GM21526 (cell line): ENCODE data around the gene DNMT1.
"Not testable (repeated sequence)": the region's sequence is repeated elsewhere in the genome, so short reads cannot be mapped to it uniquely, and the experiment has no call there.

Experiments used
- ATAC-seq: cut with Tn5 transposase; IDR thresholded peaks from one replicate; pipeline ENCODE4 v1.9.1; 2021; ENCODE audit warnings: moderate library complexity; ENCODE audit not compliant: unreplicated experiment, low FRiP score

The DNMT1 gene

DNA sequence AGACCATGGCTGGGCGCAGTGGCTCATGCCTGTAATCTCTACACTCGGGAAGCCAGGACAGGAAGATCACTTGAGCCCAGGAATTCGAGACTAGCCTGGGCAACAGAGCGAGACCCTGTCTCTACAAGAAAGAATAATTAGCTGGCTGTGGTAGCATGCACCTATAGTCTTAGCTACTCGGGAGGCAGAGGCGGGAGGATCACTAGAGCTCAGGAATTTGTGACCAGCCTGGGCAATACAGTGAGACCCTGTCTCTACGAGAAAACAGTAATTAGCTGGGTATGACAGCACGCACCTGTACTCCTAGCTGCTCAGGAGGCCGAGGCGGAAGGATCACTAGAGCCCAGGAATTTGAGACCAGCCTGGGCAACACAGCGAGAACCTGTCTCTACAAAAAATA is 7.4 kb downstream of the DNMT1 start:
- no peak for ATAC-seq

DNA sequence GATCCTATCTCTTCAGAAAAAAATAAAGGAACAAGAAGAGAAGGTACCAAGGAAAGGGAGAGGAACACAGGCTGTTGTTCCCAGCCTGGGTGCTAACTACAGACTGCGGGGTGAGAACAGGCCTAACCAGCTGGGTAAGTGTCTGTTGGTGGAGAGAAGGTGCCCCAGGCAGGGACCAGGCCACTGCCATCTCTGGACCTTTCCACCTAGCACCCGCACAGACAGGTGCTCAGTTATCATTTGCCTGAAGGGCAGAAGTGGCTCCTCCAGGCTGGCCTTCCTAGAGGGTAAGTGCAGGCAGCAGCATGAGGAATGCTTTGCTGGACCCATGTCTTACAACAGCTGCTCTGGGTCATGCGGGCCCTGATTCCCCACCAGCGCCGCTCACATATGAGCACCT is 10.1 kb downstream of the DNMT1 start:
- ATAC-seq: no peak

- ATAC-seq: no peak
Measured at GRCh38 chr19:10183926-10184325, 10.8 kb downstream of the DNMT1 start.

DNA sequence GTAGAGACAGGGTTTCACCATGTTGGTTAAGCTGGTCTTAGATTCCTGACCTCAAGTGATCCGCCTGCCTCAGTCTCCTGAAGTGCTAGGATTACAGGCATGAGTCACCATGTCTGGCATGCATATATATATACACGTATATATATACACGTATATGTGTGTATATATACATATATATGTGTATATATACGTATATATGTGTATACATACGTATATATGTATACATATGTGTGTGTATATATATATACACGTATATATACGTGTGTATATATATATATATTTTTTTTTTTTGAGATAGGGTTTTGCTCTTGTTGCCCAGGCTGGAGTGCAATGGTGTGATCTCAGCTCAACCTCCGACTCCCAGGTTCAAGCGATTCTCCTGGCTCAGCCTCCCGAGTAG is 11.9 kb downstream of the DNMT1 start:
- no peak for ATAC-seq

DNA sequence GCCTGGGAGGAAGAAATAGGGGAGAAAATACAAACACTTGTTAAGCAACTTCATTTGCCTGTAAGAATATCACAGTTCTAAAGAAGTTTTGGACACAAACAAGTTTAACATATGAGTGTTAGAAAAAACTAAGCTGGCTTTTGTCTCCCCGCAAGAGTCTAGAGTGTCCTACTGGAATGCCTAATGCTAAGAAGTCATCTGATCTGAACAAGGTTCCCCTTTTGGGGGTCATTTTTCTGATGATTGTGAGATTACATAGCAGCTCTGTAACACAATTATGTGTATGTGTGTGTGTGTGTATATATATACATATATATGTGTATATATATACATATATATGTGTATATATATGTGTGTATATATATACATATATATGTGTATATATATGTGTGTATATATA is 12.7 kb downstream of the DNMT1 start:
- ATAC-seq: no peak

DNA sequence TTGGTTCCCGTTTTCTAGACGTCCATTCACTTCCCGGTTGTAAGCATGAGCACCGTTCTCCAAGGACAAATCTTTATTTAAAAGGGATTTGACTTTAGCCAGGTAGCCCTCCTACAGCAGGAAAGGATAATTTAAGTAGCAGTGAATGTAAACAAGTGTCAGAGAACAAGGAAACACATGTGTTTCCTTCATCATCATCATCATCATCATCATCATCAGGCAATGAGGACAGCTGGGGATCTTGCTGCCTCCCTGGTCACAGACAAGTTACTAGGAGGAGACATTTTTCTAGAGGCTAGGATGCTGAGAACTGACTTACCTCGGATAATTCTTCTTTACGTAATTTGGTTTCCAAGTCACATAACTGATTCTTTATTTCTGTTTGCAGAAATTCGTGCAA is 14.3 kb downstream of the DNMT1 start:
- ATAC-seq: no peak

GRCh38 chr19:10180024-10180423 is 14.7 kb downstream of the DNMT1 start:
- ATAC-seq: not testable (repeated sequence)

GRCh38 chr19:10173527-10173926 is 21.2 kb downstream of the DNMT1 start:
- no peak for ATAC-seq

DNA sequence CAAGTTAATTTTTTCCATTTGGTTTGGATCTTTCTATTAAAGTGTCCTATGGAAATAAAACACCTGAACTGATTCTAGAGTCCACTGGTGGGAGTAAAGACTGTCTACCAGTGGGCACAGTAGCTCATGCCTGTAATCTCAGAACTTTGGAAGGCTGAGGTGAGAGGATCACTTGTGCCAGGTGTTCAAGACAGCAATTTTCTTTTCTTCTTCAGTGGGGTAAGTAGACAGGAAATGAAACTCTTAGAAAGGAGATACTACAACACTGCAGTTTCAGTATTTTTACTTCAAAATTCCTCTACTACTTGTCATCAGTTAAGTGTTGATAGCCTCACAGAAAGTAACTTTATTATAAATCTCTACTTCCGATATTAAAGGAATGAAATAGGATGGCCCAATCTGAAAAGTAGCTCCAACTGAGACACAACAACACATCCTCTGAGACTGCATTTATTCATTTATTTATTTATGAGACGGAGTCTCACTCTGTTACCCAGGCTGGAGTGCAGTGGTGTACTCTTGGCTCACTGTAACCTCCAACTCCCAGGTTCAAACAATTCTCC is 26.3 kb downstream of the DNMT1 start:
- no peak for ATAC-seq

DNA sequence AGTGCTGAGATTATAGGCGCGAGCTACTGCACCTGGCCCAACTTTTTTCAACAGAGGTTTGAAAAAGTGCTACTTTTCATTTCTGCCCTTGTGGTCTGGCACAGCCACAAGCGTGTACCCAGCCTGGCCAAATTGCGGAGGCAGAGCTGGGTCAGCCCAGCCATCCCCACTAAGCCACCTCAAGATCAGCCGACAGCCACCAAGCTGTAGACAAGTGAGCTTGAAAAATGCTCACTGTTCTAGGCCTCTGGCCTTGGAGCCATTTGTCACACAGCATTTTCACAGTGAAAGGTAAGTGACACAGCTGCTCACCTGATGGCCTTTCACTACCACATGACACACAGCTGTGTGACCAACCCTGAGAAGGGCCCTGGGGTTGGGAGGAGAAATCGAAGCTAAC is 27.3 kb downstream of the DNMT1 start:
- ATAC-seq: no peak

DNA sequence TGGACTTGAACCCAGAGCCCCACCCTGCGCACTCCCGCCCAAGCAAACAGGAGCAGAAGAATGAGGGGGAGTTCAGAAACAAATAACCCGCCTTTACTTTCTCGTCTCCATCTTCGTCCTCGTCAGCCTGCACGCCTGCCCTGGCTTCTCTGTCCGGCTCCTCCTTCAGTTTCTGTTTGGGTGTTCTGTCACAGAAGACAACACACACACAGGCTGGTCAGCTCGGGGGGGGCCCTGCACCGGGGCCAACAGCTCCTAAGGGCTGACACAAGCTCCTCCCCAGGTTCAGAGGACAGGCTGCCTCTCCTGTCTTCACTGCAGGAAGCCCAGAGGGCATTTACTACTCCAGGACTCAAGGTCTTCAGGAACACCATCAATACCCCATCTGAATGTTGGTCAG is 28.3 kb downstream of the DNMT1 start:
- ATAC-seq: not testable (repeated sequence)

DNA sequence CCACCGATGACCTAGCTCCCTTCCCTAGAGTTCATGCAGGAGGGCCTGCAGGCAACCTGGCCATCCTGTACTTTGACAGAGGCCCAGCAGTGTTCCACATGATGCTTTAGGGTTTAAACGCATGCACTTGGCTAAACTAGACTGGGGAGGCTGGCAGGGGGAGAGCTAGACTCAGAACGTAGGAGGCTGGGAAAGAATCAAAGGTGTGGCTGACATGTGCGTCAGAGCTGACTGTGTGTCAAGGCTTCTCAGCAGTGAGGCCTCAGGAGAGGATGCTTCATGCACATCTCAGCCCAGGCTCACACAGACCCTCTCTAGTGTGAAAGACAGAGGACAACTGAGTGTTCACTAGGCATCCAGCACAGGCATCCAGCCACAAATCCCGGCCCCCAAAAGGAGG is 28.7 kb downstream of the DNMT1 start:
- no peak for ATAC-seq

- no peak for ATAC-seq
Measured at GRCh38 chr19:10163536-10163935, 31.2 kb downstream of the DNMT1 start.

GRCh38 chr19:10159610-10160009 is 35.1 kb downstream of the DNMT1 start:
- ATAC-seq: no peak

- ATAC-seq: no peak
Measured at GRCh38 chr19:10158485-10158884, 36.3 kb downstream of the DNMT1 start.

DNA sequence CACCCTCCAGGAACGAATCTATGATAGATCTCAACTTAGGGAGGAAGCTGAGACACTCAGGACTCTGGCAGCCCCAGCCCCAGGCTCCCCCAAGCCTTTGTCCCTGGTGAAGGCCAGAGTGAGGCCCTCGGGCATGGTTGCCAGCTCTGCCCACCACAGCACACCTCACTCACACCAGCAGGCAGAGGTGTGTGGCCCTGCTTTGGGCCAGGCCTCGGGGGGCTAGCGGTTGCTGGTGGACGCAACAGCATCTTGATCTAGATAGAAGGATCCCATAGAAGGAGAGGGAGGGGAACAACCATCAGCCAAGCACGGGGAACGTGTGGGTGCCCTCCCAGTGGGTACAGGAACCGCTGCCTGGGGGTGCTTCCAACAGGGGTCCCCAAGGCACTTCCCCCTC is 36.7 kb downstream of the DNMT1 start:
- ATAC-seq: no peak

DNA sequence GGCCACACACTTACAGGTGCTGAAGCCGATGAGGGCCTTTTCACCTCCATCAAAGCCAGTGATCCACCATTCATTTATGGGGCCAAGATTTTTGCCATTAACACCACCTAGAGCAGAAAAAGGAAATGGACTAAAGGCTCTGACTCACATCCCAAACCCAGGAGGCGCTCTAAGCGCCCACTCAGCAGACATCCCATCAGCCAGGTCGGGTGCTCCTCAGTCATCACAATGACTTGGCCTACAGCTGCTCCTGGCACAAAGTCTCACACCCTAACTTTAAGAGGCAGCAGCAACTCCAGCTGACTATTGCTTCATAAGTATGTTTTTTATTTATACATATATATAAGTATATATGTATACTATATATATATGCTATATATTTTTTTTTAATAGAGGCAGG is 38.9 kb downstream of the DNMT1 start:
- no peak for ATAC-seq

DNA sequence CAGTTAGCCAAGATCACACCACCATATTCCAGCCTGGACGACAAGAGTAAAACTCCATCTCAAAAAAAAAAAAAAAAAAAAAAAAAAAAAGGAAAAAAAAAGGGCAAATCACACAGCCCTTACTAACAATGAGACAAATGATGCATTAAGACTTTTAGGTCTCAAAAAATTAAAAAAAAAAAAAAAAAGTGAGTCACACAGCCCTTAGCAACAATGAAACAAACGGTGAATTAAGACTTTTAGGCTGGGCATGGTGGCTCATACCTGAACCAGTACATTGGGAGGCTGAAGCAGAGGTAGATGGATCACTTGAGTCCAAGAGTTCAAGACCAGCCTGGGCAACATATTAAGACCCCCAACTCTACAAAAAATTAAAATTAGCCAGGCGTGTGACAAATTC is 42.7 kb downstream of the DNMT1 start:
- ATAC-seq: no peak

GRCh38 chr19:10151521-10151920 is 43.2 kb downstream of the DNMT1 start:
- ATAC-seq: no peak

GRCh38 chr19:10149427-10149826 is 45.3 kb downstream of the DNMT1 start:
- no peak for ATAC-seq

DNA sequence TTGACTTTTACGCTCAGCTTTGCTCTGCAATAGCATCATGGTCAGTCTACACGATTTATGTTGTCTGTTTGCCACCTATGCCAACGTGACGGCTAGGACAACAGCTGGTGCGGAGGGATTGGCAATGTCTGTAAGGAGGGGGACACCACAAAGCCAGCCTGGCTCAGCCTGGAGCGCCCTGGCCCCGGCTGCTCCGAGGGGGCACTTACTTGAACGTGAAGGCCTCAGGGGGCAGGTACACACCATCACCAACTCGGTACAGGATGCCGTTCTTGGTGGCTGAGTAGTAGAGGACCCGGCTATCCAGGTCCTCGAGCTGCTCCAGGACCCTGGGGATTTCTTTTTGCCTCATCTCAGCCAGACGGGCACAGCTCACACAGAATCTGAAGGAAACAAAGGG is 48.6 kb downstream of the DNMT1 start:
- no peak for ATAC-seq

- ATAC-seq: no peak
Measured at GRCh38 chr19:10145031-10145430, 49.7 kb downstream of the DNMT1 start.

GRCh38 chr19:10144361-10144760 is 50.4 kb downstream of the DNMT1 start:
- no peak for ATAC-seq
